ENCODE measurements around the gene DSG2.

Gene DSG2

GRCh38 chr18:31512203-31512764 is 14.3 kb downstream of the DSG2 start:
- TF ChIP-seq, protein P1, sequence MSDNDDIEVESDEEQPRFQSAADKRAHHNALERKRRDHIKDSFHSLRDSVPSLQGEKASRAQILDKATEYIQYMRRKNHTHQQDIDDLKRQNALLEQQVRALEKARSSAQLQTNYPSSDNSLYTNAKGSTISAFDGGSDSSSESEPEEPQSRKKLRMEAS (IDR thresholded peaks at IDR 0.05; ENCODE audit: low read depth, low read length) = no peak
- no peak for TF ChIP-seq MYC (IDR thresholded peaks at IDR 0.05; ENCODE audit: low read depth, low read length)
- TF ChIP-seq, protein P2, sequence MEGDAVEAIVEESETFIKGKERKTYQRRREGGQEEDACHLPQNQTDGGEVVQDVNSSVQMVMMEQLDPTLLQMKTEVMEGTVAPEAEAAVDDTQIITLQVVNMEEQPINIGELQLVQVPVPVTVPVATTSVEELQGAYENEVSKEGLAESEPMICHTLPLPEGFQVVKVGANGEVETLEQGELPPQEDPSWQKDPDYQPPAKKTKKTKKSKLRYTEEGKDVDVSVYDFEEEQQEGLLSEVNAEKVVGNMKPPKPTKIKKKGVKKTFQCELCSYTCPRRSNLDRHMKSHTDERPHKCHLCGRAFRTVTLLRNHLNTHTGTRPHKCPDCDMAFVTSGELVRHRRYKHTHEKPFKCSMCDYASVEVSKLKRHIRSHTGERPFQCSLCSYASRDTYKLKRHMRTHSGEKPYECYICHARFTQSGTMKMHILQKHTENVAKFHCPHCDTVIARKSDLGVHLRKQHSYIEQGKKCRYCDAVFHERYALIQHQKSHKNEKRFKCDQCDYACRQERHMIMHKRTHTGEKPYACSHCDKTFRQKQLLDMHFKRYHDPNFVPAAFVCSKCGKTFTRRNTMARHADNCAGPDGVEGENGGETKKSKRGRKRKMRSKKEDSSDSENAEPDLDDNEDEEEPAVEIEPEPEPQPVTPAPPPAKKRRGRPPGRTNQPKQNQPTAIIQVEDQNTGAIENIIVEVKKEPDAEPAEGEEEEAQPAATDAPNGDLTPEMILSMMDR (IDR thresholded peaks at IDR 0.05; ENCODE audit: low read depth, low read length) = no peak
- TF ChIP-seq POLR2A (IDR thresholded peaks at IDR 0.05; ENCODE audit: extremely low read depth, insufficient read length) = no peak
- DNase-seq (ENCODE audit: low read depth) = no peak
- no peak overlapping the region for H3K4me3 ChIP-seq (ENCODE audit: low read depth, low read length)

- TF ChIP-seq, protein P1 (IDR thresholded peaks at IDR 0.05; ENCODE audit: low read depth, low read length) = no peak
- TF ChIP-seq, protein P2 (IDR thresholded peaks at IDR 0.05; ENCODE audit: low read depth, low read length) = no peak
- no peak for TF ChIP-seq POLR2A (IDR thresholded peaks at IDR 0.05; ENCODE audit: extremely low read depth, insufficient read length)
- TF ChIP-seq MYC (IDR thresholded peaks at IDR 0.05; ENCODE audit: low read depth, low read length) = no peak
- DNase-seq (ENCODE audit: low read depth) = no peak
Observed at GRCh38 chr18:31513189-31513935, 15.4 kb downstream of the DSG2 start.

DNA sequence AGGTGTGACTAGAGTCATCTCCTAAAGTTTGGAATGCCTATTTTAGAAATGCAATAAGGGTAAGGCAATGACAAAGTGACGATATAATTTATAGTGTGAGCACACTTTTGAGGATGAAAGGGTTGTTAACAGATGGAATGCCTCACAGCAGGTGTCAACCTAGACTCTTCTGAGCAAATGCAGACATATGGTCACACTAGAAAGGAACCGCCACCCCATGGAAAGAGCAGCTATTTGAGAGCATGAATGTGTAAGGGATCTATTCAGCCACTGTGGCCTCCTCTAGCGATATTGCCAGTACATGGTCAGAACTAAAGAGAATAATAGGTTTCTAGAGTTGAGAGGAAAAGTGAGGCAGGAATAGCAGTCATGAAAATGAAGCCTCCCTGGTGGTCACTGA is 18.5 kb downstream of the DSG2 start:
- TF ChIP-seq POLR2A (IDR thresholded peaks at IDR 0.05; ENCODE audit: extremely low read depth, insufficient read length) = no peak
- TF ChIP-seq, protein P2 (IDR thresholded peaks at IDR 0.05; ENCODE audit: low read depth, low read length) = no peak
- TF ChIP-seq MYC (IDR thresholded peaks at IDR 0.05; ENCODE audit: low read depth, low read length) = no peak
- TF ChIP-seq, protein P1 (IDR thresholded peaks at IDR 0.05; ENCODE audit: low read depth, low read length) = no peak
- no peak for DNase-seq (ENCODE audit: low read depth)
- H3K4me3 ChIP-seq (ENCODE audit: low read depth, low read length) = no peak overlapping the region

More at GRCh38 chr18:31513189-31513935, 15.4 kb downstream of the DSG2 start:
- H3K4me3 ChIP-seq (ENCODE audit: low read depth, low read length) = no peak overlapping the region

DNA sequence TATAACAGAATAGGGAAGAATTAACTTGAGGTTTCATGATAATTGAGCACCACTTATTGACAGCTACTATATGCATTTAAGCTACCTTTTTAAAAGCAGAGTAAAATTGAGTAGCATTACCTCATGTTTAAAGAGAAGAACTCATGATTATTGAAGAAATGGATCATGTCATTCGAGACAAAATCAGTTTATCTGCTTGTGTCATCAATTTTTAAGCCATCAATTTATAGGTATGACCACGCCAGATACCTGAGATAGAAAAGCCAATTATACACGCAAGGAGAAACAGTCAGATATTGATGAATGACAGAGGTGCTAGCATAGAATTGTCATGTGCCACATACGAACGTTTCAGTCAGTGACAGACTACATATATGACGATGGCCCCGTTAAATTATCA is 28.4 kb downstream of the DSG2 start:
- no peak overlapping the region for H3K4me3 ChIP-seq (ENCODE audit: low read depth, low read length)

DNA sequence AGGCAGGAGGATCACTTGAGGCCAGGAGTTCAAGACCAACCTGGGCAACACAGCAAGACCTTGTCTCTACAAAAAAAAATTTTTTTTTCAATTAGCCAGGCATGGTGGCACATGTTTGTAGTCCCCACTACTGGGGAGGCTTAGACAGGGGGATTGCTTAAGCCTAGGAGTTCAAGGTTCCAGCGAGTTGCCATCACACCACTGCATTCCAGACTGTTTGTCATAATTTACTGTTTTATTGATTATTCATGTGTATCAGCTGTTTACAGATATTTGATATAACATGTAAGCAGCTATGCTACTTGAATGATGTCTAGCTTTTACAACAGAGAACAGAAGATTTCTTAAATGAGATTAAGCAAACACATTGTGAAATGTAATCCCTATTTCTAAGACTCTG is 35.3 kb downstream of the DSG2 start:
- TF ChIP-seq, protein P1 (IDR thresholded peaks at IDR 0.05; ENCODE audit: low read depth, low read length) = no peak
- TF ChIP-seq MYC (IDR thresholded peaks at IDR 0.05; ENCODE audit: low read depth, low read length) (no peak), POLR2A (IDR thresholded peaks at IDR 0.05; ENCODE audit: extremely low read depth, insufficient read length) (no peak)
- TF ChIP-seq, protein P2 (IDR thresholded peaks at IDR 0.05; ENCODE audit: low read depth, low read length) = no peak
- DNase-seq (ENCODE audit: low read depth) = no peak
- no peak overlapping the region for H3K4me3 ChIP-seq (ENCODE audit: low read depth, low read length)

More for the DNA sequence above, 28.4 kb downstream of the DSG2 start:
- TF ChIP-seq, protein P1 (IDR thresholded peaks at IDR 0.05; ENCODE audit: low read depth, low read length) = no peak
- TF ChIP-seq, protein P2 (IDR thresholded peaks at IDR 0.05; ENCODE audit: low read depth, low read length) = no peak
- TF ChIP-seq POLR2A (IDR thresholded peaks at IDR 0.05; ENCODE audit: extremely low read depth, insufficient read length) (no peak), MYC (IDR thresholded peaks at IDR 0.05; ENCODE audit: low read depth, low read length) (no peak)
- DNase-seq (ENCODE audit: low read depth) = no peak

Measured in NB4 (cell line).